H9 (cell line): ENCODE measurements around the gene B3GLCT. TPM values are rescaled to one million over a fixed set of nuclear protein-coding genes. Genes with fewer than 3 reads are reported as not detected.
A peak's percentile ranks its signal among the peaks of the same experiment; 100 is the strongest.

Experiments used
- DNase-seq: peaks from one replicate; pipeline ENCODE4 v3.0.0-alpha.2; 2017
- H2AFZ ChIP-seq: one replicate; pipeline ENCODE4 v1.6.1; 2013; ENCODE audit warnings: mild to moderate bottlenecking, low read length, control low read depth, moderate library complexity
- H2AK5ac ChIP-seq: 2 replicates; pipeline ENCODE4 v1.6.1; 2013; ENCODE audit warnings: low read length, control low read depth, mixed read lengths; ENCODE audit not compliant: insufficient read length
- H2BK120ac ChIP-seq: one replicate; pipeline ENCODE4 v1.6.1; 2013; ENCODE audit warnings: low read depth, mild to moderate bottlenecking, low read length, control low read depth, inconsistent platforms; ENCODE audit not compliant: poor library complexity, severe bottlenecking
- H2BK12ac ChIP-seq: 2 replicates; pipeline ENCODE4 v1.6.1; 2013; ENCODE audit warnings: low read length, control low read depth, mixed read lengths, low read depth; ENCODE audit not compliant: insufficient read length
- H2BK15ac ChIP-seq: 2 replicates; pipeline ENCODE4 v1.6.1; 2013; ENCODE audit warnings: low read depth, low read length, control low read depth
- H2BK20ac ChIP-seq: one replicate; pipeline ENCODE4 v1.6.1; 2013; ENCODE audit warnings: low read depth, mild to moderate bottlenecking, low read length, control low read depth, inconsistent platforms; ENCODE audit not compliant: poor library complexity, severe bottlenecking
- H2BK5ac ChIP-seq: 2 replicates; pipeline ENCODE4 v1.6.1; 2013; ENCODE audit warnings: low read length, control low read depth, mixed read lengths; ENCODE audit not compliant: insufficient read length
- H3K14ac ChIP-seq: 2 replicates; pipeline ENCODE4 v1.6.1; 2013; ENCODE audit warnings: low read length, control low read depth; ENCODE audit not compliant: insufficient read depth
- H3K18ac ChIP-seq: 2 replicates; pipeline ENCODE4 v1.6.1; 2013; ENCODE audit warnings: low read depth, mild to moderate bottlenecking, mixed read lengths, low read length, control low read depth; ENCODE audit not compliant: insufficient read length
- H3K23ac ChIP-seq: 2 replicates; pipeline ENCODE4 v1.6.1; 2013; ENCODE audit warnings: low read length, control low read depth, mixed read lengths, low read depth; ENCODE audit not compliant: insufficient read length
- H3K23me2 ChIP-seq: 2 replicates; pipeline ENCODE4 v1.6.1; 2013; ENCODE audit warnings: low read depth, mild to moderate bottlenecking, mixed read lengths, low read length, control low read depth; ENCODE audit not compliant: insufficient read length, poor library complexity, severe bottlenecking
- H3K27ac ChIP-seq: 2 replicates; pipeline ENCODE4 v1.5.1; 2013; ENCODE audit warnings: low read length, control low read depth, mixed read lengths, low read depth; ENCODE audit not compliant: insufficient read length
- H3K27me3 ChIP-seq: 2 replicates; pipeline ENCODE4 v1.6.1; 2013; ENCODE audit warnings: low read length, control low read depth, inconsistent platforms; ENCODE audit not compliant: insufficient read depth
- H3K4ac ChIP-seq: 2 replicates; pipeline ENCODE4 v1.6.1; 2013; ENCODE audit warnings: low read depth, mild to moderate bottlenecking, control low read depth, inconsistent platforms, low read length, moderate library complexity
- H3K4me1 ChIP-seq: 2 replicates; pipeline ENCODE4 v1.6.1; 2013; ENCODE audit warnings: low read length, control low read depth, inconsistent platforms; ENCODE audit not compliant: insufficient read depth
- H3K4me2 ChIP-seq: 2 replicates; pipeline ENCODE4 v1.6.1; 2013; ENCODE audit warnings: low read length, control low read depth, mixed read lengths; ENCODE audit not compliant: insufficient read length, insufficient read depth
- H3K56ac ChIP-seq: 2 replicates; pipeline ENCODE4 v1.6.1; 2013; ENCODE audit warnings: low read depth, mild to moderate bottlenecking, mixed read lengths, low read length, control low read depth; ENCODE audit not compliant: insufficient read length
- H3K79me1 ChIP-seq: 2 replicates; pipeline ENCODE4 v1.6.1; 2013; ENCODE audit warnings: low read depth, mild to moderate bottlenecking, moderate library complexity, low read length, control low read depth, inconsistent platforms; ENCODE audit not compliant: insufficient read depth, poor library complexity, severe bottlenecking
- H3K79me2 ChIP-seq: 2 replicates; pipeline ENCODE4 v1.6.1; 2013; ENCODE audit warnings: low read length, control low read depth, inconsistent platforms; ENCODE audit not compliant: insufficient read depth
- H3K9ac ChIP-seq: 2 replicates; pipeline ENCODE4 v1.6.1; 2013; ENCODE audit warnings: low read length, control low read depth, mixed read lengths; ENCODE audit not compliant: insufficient read length; ENCODE audit errors: extremely low read depth
- H3K9me3 ChIP-seq: one replicate; pipeline ENCODE4 v1.6.1; 2013; ENCODE audit warnings: low read depth, low read length, inconsistent platforms; ENCODE audit not compliant: control insufficient read depth
- H3T11ph ChIP-seq: one replicate; pipeline ENCODE4 v1.6.1; 2013; ENCODE audit warnings: mild to moderate bottlenecking, low read length, control low read depth, inconsistent platforms
- H4K20me1 ChIP-seq: one replicate; pipeline ENCODE4 v1.6.1; 2013; ENCODE audit not compliant: control insufficient read depth, insufficient read length, insufficient read depth
- H4K5ac ChIP-seq: 2 replicates; pipeline ENCODE4 v1.6.1; 2013; ENCODE audit warnings: low read depth, mild to moderate bottlenecking, mixed read lengths, low read length, control low read depth; ENCODE audit not compliant: insufficient read length
- H4K8ac ChIP-seq: replicated peaks from 2 replicates; pipeline ENCODE4 v1.6.1; 2013; ENCODE audit warnings: low read length, control low read depth, mixed read lengths, low read depth; ENCODE audit not compliant: insufficient read length
- H4K91ac ChIP-seq: 2 replicates; pipeline ENCODE4 v1.6.1; 2013; ENCODE audit warnings: low read depth, mild to moderate bottlenecking, moderate library complexity, mixed read lengths, low read length, control low read depth; ENCODE audit not compliant: insufficient read length
- H3K27ac Mint-ChIP-seq, 3 experiments: 2 replicates in 2 of 3; 3 replicates in 1 of 3; pipeline ENCODE4 v1.8.0; 2020 to 2021; ENCODE audit warnings: mixed read lengths in 3 of 3, mild to moderate bottlenecking in 1 of 3, moderate library complexity in 1 of 3
- H3K27me3 Mint-ChIP-seq: 2 replicates; pipeline ENCODE4 v1.8.0; 2021; ENCODE audit warnings: low read depth, mild to moderate bottlenecking, moderate library complexity, mixed read lengths
- H3K36me3 Mint-ChIP-seq, 3 experiments: 2 replicates in 2 of 3; 3 replicates in 1 of 3; pipeline ENCODE4 v1.8.0; 2020 to 2021; ENCODE audit warnings: low read depth in 3 of 3, mixed read lengths in 3 of 3; ENCODE audit not compliant: insufficient read depth in 1 of 3
- H3K4me1 Mint-ChIP-seq, 2 experiments: 2 replicates each; pipeline ENCODE4 v1.8.0; 2020; ENCODE audit warnings: mixed read lengths in 2 of 2
- H3K4me3 Mint-ChIP-seq, 2 experiments: 2 replicates in 1 of 2; 3 replicates in 1 of 2; pipeline ENCODE4 v1.8.0; 2020 to 2021; ENCODE audit warnings: mild to moderate bottlenecking in 2 of 2, mixed read lengths in 2 of 2, moderate library complexity in 1 of 2
- H3K9me3 Mint-ChIP-seq, 2 experiments: 2 replicates in 1 of 2; 3 replicates in 1 of 2; pipeline ENCODE4 v1.8.0; 2020; ENCODE audit warnings: mild to moderate bottlenecking in 2 of 2, mixed read lengths in 2 of 2, moderate library complexity in 1 of 2
- CTCF ChIP-seq: fragments of 200-600 bp; sonication (generic); conservative IDR thresholded peaks from 3 replicates; pipeline ENCODE4 v1.8.0; 2021; ENCODE audit warnings: antibody characterized with exemption, mild to moderate bottlenecking
- WGBS: extraction: QIAGEN DNeasy Blood & Tissue Kit; methylation state at CpG from one replicate; pipeline ENCODE4 v1.1.7; 2013; ENCODE audit warnings: missing lambda C conversion rate, low lambda C conversion rate, mixed read lengths; ENCODE audit not compliant: insufficient read length; ENCODE audit errors: extremely low coverage; 5-methylcytosine and 5-hydroxymethylcytosine counted together
- total RNA-seq: library from RNA; stranded (reverse); gene quantifications from 2 replicates; pipeline ENCODE4 v1.2.1, GENCODE V29; 2021

Gene B3GLCT
- total RNA-seq, 1 experiment from 2014 or later = 5.4 TPM

- no peak overlapping the region for H3K4me2 ChIP-seq
- WGBS = no CpG with 5 or more reads among the region's 2 CpGs
- H3K9me3 ChIP-seq = no peaks in the 10 kb centered on the region
- H3K36me3 Mint-ChIP-seq = no peaks in the 10 kb centered on the region; a peak in 1 of 7 replicates
- no peak overlapping the region for H3K14ac ChIP-seq
- no peak overlapping the region for H3K18ac ChIP-seq
- no peak overlapping the region for H2BK120ac ChIP-seq
- no peak overlapping the region for H3K4me3 Mint-ChIP-seq
- H3K27me3 ChIP-seq = no peaks in the 10 kb centered on the region
- peaks cover 7 to 8% of the 10 kb centered on the region in 2 experiments for H3K4me1 Mint-ChIP-seq
- H3K27ac Mint-ChIP-seq = 0 out of 7 replicates have a peak overlapping the region, but pooled peaks of 1 of the 3 experiments have one; percentile 36
- no peaks in the 10 kb centered on the region for H3K27me3 Mint-ChIP-seq
- H3T11ph ChIP-seq = no peak overlapping the region
- H3K4me1 ChIP-seq = 0 out of 2 replicates have a peak, but pooled peaks cover 4% of the 10 kb centered on the region
- no peak overlapping the region for H4K91ac ChIP-seq
- no peaks in the 10 kb centered on the region for H3K23me2 ChIP-seq
- H2BK5ac ChIP-seq = no peak overlapping the region
- H3K27ac ChIP-seq = no peak overlapping the region
- H2AFZ ChIP-seq = no peak overlapping the region
- H3K9me3 Mint-ChIP-seq = no peaks in the 10 kb centered on the region
- no peak overlapping the region for H2BK12ac ChIP-seq
- H4K20me1 ChIP-seq = no peaks in the 10 kb centered on the region
- H3K9ac ChIP-seq = no peak overlapping the region
- no peak overlapping the region for H3K56ac ChIP-seq
- no peak overlapping the region for H2BK15ac ChIP-seq
- H4K5ac ChIP-seq = no peak overlapping the region
- no peaks in the 10 kb centered on the region for H3K79me2 ChIP-seq
- TF ChIP-seq CTCF = no peak
- H4K8ac ChIP-seq = no peak overlapping the region
- no peaks in the 10 kb centered on the region for H3K79me1 ChIP-seq
- DNase-seq = no peak
- H3K4ac ChIP-seq = no peak overlapping the region
- H3K23ac ChIP-seq = no peak overlapping the region
- no peak overlapping the region for H2BK20ac ChIP-seq
- H2AK5ac ChIP-seq = no peak overlapping the region
These were observed 31.6 kb upstream of the B3GLCT start for GRCh38 chr13:31168166-31168565.
